Tibial nerve (tissue), 3 donors: ENCODE results near the gene CLCN7.

Experiments used
- EP300 ChIP-seq, 2 donors: sonication (generic); formaldehyde crosslinking; IDR thresholded peaks; one replicate each; pipeline ENCODE4 v1.6.1; 2017; ENCODE audit warnings: antibody characterized with exemption in 2 of 2, mild to moderate bottlenecking in 1 of 2
- POLR2A ChIP-seq, 2 donors: fragments of 450-650 bp; IDR thresholded peaks; one replicate each; pipeline ENCODE4 v1.6.1; 2017; ENCODE audit warnings: antibody characterized with exemption in 2 of 2, mild to moderate bottlenecking in 2 of 2, moderate library complexity in 2 of 2

DNA sequence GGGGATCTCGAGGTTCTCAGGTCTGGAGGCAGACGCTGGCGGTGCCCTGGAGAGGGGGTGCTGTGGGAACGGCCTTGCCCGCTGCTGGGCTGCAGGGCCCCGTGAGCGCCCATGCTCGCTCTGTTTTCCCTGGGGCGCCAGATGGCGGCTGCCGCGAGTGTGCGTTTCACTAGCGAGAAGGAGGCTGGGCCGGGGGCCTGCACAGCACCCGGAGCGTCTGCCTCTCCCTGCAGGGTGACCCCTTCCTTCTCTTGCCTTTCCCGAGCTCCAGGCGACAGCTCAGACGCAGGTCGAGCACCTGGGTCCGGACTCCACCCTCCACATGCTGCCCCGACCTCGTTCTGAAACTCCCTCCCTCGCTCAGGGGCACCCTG lies 21.0 kb upstream of the CLCN7 start:
- TF ChIP-seq EP300 (IDR thresholded peaks at IDR 0.05) (no peak), POLR2A (IDR thresholded peaks at IDR 0.05) (no peak)
